Uterus (tissue), 2 donors: ENCODE results near the gene ZNF846.

Experiments
- POLR2A ChIP-seq, 2 donors: fragments of 450-650 bp; IDR thresholded peaks; one replicate each; pipeline ENCODE4 v1.6.1; 2016; ENCODE audit warnings: antibody characterized with exemption in 2 of 2, mild to moderate bottlenecking in 1 of 2, moderate library complexity in 1 of 2
- TF ChIP-seq, protein P1 (sequence below), 4 experiments: fragments of 200-600 bp in 2 of 4; fragments of 450-650 bp in 2 of 4; sonication (generic) in 2 of 4; IDR thresholded peaks; one replicate each; pipeline ENCODE4 v1.5.1; 2016 to 2019; ENCODE audit warnings: antibody characterized with exemption in 4 of 4, mild to moderate bottlenecking in 2 of 4, moderate library complexity in 1 of 4

- TF ChIP-seq, protein P1, sequence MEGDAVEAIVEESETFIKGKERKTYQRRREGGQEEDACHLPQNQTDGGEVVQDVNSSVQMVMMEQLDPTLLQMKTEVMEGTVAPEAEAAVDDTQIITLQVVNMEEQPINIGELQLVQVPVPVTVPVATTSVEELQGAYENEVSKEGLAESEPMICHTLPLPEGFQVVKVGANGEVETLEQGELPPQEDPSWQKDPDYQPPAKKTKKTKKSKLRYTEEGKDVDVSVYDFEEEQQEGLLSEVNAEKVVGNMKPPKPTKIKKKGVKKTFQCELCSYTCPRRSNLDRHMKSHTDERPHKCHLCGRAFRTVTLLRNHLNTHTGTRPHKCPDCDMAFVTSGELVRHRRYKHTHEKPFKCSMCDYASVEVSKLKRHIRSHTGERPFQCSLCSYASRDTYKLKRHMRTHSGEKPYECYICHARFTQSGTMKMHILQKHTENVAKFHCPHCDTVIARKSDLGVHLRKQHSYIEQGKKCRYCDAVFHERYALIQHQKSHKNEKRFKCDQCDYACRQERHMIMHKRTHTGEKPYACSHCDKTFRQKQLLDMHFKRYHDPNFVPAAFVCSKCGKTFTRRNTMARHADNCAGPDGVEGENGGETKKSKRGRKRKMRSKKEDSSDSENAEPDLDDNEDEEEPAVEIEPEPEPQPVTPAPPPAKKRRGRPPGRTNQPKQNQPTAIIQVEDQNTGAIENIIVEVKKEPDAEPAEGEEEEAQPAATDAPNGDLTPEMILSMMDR (IDR thresholded peaks at IDR 0.05): no peak
- no peak for TF ChIP-seq POLR2A (IDR thresholded peaks at IDR 0.05)
These were observed 30.6 kb upstream of the ZNF846 start for GRCh38 chr19:9799162-9799561.
